GM20431 (cell line): ENCODE data around the gene HMCES.

Experiments
- in situ Hi-C: fragments of 300-500 bp; cut with MseI, MboI; formaldehyde crosslinking; loops from one replicate; pipeline ENCODE4 v1.15.0; 2020; ENCODE audit warnings: low sequenced_read_pairs; ENCODE audit not compliant: unreplicated experiment

Gene HMCES

GRCh38 chr3:129278439-129278965 is at the start of gene HMCES:
Gene HMCES (plus strand): TSS chr3:129278870. CDS start chr3:129279733, 863 bp downstream.
- in situ Hi-C loops, result no loop called here

- in situ Hi-C loops, result no loop called here
These were observed 49.6 kb upstream of the HMCES start for GRCh38 chr3:129228891-129229585.

GRCh38 chr3:129230311-129231019 is 48.2 kb upstream of the HMCES start:
- in situ Hi-C loops, result no loop called here

GRCh38 chr3:129231331-129232119 is 47.1 kb upstream of the HMCES start:
- in situ Hi-C loops, result no loop called here

GRCh38 chr3:129233538-129233937 is 45.1 kb upstream of the HMCES start:
- in situ Hi-C loops, result no loop called here

- in situ Hi-C loops, result no loop called here
These were observed 44.2 kb upstream of the HMCES start for GRCh38 chr3:129234441-129234840.

GRCh38 chr3:129235344-129235917 is 43.2 kb upstream of the HMCES start:
- in situ Hi-C loops, result no loop called here

- in situ Hi-C loops, result no loop called here
These were observed 39.5 kb upstream of the HMCES start for GRCh38 chr3:129238945-129239705.

GRCh38 chr3:129239991-129240390 is 38.7 kb upstream of the HMCES start:
- in situ Hi-C loops, result loop anchor here (10.0 kb wide), 1 partner anchor 185 kb away; no protein-coding TSS in a partner anchor

GRCh38 chr3:129240436-129240835 is 38.2 kb upstream of the HMCES start:
- in situ Hi-C loops, result loop anchor here (10.0 kb wide), 1 partner anchor 186 kb away; no protein-coding TSS in a partner anchor

- in situ Hi-C loops, result loop anchor here (10.0 kb wide), 1 partner anchor 190 kb away; no protein-coding TSS in a partner anchor
These were observed 33.5 kb upstream of the HMCES start for GRCh38 chr3:129245141-129245540.

- in situ Hi-C loops, result loop anchor here (10.0 kb wide), 1 partner anchor 191 kb away; no protein-coding TSS in a partner anchor
These were observed 32.9 kb upstream of the HMCES start for GRCh38 chr3:129245641-129246306.

GRCh38 chr3:129246636-129247035 is 32.0 kb upstream of the HMCES start:
- in situ Hi-C loops, result loop anchor here (10.0 kb wide), 1 partner anchor 192 kb away; no protein-coding TSS in a partner anchor

- in situ Hi-C loops, result loop anchor here (10.0 kb wide), 1 partner anchor 194 kb away; no protein-coding TSS in a partner anchor
These were observed 30.2 kb upstream of the HMCES start for GRCh38 chr3:129248286-129248979.

GRCh38 chr3:129249284-129250065 is 29.2 kb upstream of the HMCES start, which contains the start of gene COPG1:
Gene COPG1 (plus strand): TSS chr3:129249606. CDS start chr3:129249710, 104 bp downstream.
- in situ Hi-C loops, result loop anchor here (10.0 kb wide), 1 partner anchor 195 kb away; no protein-coding TSS in a partner anchor

- in situ Hi-C loops, result no loop called here
These were observed 25.9 kb upstream of the HMCES start for GRCh38 chr3:129252748-129253147.
